GM18517 (cell line): ENCODE results near the gene ATF6.
A peak's percentile ranks its signal among the peaks of the same experiment; 100 is the strongest.
"Not testable (repeated sequence)": the region's sequence is repeated elsewhere in the genome, so short reads cannot be mapped to it uniquely, and the experiment has no call there.

Source experiments
- ATAC-seq: cut with Tn5 transposase; IDR thresholded peaks from one replicate; pipeline ENCODE4 v1.9.1; 2021; ENCODE audit warnings: mild to moderate bottlenecking, moderate library complexity; ENCODE audit not compliant: unreplicated experiment

ATF6 gene

DNA sequence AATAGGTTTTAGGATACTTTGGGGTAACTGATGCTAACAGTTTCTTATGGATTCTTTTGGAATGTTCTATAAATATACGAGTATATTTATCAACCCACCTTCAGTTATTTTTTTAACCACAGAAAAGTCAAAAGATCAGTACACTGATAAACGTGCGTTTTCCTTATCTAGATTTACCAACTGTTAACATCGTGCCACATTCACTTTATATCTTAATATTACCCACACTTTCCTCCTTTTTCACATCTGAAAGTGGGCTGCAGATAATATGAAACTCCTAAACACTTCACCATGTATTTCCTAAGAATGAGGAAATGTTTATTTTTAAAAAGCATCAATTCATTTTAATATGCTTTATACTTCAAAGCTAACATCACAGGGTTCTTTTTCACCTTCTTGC, 7.7 kb downstream of the ATF6 start:
- ATAC-seq: no peak

DNA sequence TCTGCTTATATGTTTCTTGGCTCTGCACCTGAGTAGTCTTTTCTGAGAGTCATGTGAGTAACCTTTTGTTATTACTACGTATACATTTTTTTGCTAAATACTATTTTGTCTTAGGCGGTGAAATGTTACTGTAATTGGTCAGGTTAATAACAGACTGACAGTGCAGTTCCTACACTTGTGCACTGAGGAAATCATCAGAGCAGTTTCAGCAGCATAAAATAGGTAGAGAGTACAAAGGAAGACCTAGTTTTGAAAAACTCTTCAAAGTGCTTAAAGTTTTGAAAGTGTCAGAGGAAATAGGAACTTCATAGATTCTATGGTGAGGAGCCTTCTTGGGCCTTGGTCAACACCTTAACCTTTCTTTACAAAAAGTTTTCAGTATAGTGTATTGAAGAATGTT, 11.1 kb downstream of the ATF6 start:
- no peak for ATAC-seq

DNA sequence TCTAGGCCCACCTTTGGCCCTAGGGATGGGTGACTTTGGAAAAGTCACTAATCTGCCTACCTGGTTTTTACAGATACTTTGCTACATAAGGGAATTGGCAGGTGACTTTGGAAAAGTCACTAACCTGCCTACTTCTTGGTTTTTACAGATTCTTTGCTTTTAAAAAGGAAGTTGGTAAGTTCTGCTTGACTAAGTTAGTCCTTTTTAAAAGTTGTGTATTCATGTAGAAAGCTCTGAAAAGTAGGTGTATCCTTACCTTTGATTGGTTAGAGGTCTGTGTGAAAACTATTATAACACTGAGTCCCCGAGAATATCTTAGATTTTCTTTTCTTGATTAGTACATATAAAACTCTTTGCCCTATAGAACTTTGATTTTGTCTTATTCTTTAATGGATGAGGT, 12.4 kb downstream of the ATF6 start:
- no peak for ATAC-seq

DNA sequence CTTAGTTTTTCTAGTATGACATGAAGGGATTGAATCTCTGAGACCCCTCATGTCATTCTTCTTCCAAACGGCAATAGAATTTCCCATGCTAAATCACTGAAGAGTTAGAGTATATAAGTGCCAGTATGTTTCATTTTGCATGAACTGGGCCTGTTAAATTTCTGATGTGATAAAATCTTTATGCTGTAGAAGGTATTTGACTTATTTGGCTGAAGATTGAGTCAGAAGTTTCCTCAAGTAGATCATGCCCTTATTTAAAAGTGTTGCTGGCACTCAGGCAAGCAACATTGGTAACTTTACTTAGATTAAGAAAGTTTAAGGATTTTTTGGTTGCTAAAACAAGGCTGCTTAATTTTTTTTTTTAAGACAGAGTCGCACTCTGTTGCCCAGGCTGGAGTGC, 13.3 kb downstream of the ATF6 start:
- no peak for ATAC-seq

DNA sequence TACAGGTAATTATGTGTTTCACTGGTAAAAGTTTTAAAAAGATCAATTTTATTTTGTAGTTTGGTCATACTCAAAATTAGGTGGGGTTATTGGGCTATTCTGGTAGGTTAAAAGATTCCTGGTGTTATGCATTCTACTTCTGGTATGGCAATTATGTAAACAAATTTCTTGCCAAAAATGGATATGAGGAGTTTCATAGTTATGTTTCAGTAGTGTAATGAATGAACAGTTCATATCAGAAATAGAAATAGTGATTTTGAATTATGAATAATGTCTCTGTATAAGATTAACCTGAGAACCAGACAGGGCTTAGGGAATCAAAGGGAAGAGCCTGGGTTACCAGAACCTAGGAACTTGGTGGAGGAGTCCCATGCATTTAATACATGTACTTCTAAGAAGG, 15.9 kb downstream of the ATF6 start:
- ATAC-seq: peak; percentile 71

DNA sequence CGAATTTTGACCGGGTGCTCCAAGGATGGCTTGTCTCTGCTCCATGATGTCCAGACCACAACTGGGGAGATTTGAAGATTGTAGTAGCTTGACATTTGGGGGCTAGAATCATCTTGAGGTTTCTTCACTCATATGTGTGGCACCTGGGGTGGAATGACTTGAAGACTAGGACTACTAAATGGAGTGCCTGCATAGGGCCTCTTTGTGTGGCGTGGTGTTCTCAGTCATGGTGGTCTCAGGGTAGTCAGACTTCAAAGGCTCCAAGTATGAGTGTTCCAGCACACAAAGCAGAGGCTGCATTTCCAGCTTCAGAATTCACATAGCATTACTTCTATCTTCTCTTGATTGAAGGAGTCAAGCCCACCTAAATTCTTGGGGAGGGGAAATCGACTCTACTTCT, 16.8 kb downstream of the ATF6 start:
- ATAC-seq: no peak

DNA sequence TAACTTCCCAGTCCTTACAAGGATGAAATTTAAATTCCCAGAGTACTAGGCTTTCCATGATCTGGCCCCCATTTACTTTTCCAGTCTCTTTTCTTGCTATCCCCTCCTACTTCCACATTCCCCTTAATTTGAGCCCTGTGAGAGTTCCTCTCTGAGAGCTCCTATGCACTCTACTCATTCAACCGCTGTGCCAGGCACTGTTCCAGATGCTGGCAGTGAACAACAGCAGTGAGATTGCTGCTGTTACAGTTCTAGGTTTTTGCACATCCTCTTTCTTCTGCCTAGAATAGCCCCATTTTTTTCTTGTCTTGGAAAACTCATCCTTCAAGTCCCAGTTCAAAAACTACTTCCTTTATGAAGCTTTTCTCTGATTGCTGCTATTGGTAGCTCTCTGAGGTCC, 18.8 kb downstream of the ATF6 start:
- no peak for ATAC-seq

DNA sequence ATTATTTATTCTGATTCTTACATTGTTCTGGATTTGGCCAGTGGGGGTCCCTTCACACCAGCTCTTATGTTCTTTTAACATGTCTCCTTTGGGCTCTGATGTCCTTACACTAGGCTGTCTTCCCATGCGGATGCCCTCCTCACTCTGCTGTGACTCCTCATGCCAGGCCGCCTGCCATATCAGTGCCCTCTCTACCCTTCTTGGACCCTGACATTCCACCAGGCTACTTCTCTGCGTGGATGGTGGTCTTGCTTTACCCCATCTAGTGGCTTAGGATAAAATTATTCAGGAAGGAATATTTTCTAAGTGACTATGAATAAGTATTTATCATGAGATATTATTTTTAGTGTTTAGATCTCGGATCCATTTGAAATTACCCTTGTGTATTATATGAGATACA, 21.2 kb downstream of the ATF6 start:
- no peak for ATAC-seq

DNA sequence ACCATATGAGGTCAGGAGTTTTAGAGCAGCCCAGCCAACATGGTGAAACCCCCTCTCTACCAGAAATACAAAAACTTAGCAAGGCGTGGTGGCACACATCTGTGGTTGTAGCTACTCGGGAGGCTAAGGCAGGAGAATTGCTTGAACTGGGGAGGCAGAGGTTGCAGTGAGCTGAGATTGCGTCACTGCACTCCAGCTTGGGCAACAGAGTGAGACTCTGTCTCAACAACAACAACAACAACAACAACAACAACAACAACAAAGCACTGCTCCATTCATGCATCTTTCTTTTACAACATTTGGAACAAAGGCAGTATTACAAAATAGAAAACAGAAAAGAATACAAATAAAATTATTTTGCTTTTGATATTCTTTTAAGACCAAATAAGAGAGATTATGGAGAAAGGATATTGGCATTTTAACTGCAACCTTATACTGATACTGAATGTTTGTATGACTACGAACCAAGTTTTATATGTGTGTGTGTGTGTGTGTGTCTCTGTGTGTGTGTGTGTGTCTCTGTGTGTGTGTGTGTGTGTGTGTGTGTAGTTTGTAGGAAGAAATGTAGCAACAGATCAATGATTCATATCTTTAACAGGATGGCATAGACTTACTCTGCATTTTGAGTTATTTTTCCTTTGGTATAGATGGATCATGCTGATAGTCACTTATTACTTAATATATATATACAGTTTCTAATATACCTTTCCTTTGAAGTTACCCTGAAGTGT, 24.6 kb downstream of the ATF6 start:
- no peak for ATAC-seq

DNA sequence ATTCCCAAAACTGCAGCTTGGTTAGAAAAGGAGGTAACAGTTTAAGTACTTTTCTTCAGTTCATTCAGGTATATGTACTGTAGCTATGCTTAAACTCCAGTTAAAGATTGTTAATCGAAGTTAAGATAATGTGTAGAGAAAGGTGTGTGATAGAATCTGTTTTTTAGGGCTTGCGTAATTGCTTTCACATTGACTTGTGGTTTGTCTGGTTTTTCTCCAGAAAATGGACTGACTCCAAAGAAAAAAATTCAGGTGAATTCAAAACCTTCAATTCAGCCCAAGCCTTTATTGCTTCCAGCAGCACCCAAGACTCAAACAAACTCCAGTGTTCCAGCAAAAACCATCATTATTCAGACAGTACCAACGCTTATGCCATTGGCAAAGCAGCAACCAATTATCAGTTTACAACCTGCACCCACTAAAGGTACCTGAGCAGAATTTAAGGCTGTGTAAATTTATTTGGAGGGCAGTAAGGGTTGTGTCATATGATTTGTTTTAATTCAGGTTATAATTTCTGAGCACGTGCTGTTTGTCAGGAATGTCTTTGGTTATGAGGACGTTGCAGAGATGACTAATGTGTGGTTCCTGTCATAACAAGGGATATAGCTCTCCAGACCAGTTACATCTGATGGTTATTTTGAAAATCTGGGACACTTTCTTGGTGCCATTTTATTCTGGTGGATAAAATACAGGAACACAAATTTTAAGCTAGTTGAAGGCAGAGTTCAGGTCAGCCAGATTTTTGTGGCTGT, 26.0 kb downstream of the ATF6 start:
- ATAC-seq: no peak

DNA sequence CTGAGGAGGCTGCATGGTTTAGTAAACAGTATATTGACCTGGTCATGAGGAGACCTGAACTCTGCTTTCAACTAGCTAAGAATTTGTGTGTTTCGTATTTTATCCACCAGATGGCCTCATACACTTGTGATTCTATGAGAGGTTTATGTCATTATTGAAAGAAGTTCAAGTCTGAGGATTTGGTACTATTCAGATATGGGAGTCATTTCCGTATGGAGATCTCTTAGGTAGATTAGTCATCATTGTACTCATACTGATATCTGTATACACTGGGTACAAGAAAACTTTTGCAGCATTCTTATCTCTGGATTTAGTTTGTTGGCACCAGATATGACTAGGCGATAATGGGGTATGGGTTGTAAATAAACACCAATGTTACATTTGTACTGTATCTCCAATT, 26.6 kb downstream of the ATF6 start:
- ATAC-seq: no peak

DNA sequence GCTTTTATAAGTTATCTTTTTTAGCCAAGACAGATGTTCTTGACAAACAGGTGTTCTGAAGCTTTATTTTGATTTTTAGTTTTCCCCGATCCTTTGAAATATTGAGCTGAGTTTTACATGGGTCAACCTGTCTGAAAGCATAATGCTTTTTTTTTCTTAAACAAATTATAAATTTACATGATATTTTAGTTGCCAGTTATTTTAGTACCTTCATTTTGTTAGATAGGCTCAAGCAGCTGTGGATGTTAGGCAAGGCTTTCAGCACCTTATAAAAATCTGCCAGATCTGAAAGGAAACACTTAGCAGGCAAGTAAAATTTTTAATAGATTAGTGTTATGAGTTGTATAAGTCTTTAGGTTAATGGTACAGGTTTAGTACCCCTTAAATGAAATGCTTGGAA, 33.7 kb downstream of the ATF6 start:
- ATAC-seq: no peak

DNA sequence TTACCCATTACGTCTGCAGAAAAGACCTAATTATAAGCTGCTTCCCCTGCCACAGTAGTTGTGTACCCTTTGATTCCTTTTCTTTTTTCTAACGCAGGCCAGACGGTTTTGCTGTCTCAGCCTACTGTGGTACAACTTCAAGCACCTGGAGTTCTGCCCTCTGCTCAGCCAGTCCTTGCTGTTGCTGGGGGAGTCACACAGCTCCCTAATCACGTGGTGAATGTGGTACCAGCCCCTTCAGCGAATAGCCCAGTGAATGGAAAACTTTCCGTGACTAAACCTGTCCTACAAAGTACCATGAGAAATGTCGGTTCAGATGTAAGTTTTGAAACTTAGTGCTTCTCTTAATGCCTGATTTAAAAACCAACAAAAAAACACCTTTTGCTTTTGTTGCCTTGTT, 35.8 kb downstream of the ATF6 start:
- ATAC-seq: no peak

DNA sequence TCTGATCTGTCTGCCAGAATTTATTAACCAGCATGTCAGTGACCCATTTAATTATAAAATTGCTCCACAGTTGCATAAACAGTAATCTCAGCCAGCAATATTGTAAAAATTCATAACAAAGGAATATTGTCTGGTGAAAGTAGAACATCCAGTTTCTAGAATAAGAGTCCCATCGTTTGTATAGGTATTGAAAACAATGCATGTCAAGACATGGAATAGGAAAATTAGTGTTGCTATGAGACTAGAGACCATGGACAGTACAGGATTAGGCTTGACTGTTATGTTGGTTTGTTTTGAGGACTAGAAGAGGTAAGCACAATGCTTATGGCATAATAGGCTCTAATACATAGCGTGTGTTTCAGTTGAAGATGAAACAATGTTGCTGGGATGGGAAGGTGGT, 37.1 kb downstream of the ATF6 start:
- no peak for ATAC-seq

DNA sequence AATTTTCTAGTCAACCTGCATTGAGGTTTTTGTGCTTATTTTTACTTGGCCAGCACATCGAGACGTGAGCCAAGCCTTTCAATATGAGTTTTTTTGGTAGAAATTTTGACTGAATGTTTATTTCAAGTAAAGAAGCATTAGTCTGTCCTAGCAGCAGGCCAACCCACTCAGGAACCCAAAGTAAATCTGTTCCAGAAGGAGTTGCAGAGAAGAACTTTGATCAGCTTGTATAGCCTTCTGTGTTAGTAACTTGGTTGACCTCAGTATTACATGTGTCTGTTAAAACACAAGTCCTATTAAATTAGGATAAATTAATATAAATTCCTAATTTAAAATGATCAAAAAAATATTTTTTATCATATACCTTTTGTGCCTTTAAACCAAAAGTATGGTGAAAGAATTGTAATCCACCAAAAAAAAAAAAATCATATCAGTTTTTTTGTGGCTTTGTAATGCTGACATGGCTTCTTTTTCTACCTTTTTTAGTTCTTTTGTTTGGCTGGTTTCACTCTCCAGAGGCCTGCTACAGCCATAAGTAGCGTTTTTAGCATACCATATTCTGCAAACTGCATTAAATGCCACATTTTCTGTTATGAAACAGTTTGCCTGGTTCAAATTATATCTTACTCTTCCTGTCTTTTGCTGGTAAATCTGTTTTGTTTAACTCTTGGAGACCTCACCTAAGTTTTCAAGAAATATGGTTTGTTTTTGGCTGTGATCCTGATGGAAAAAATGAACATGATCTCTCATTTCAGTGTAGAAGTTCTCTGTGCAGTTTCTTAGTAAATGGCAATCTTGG, 39.5 kb downstream of the ATF6 start:
- no peak for ATAC-seq

DNA sequence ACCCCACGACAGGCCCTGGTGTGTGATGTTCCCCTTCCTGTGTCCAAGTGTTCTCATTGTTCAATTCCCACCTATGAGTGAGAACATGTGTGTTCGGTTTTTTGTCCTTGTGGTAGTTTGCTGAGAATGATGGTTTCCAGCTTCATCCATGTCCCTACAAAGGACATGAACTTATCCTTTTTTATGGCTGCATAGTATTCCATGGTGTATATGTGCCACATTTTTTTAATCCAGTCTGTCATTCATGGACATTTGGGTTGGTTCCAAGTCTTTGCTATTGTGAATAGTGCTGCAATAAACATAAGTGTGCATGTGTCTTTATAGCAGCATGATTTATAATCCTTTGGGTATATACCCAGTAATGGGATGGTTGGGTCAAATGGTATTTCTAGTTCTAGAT, 43.1 kb downstream of the ATF6 start:
- not testable (repeated sequence) for ATAC-seq

DNA sequence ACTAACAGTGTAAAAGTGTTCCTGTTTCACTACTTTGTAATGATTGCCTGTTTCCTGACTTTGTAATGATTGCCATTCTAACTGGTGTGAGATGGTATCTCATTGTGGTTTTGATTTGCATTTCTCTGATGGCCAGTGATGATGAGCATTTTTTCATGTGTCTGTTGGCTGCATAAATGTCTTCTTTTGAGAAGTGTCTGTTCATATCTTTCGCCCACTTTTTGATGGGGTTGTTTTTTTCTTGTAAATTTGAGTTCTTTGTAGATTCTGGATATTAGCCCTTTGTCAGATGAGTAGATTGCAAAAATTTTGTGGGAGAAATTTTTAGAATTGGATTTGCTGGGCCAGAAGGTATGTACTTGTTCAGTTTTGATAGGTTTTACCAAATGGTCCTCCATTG, 43.5 kb downstream of the ATF6 start:
- not testable (repeated sequence) for ATAC-seq

DNA sequence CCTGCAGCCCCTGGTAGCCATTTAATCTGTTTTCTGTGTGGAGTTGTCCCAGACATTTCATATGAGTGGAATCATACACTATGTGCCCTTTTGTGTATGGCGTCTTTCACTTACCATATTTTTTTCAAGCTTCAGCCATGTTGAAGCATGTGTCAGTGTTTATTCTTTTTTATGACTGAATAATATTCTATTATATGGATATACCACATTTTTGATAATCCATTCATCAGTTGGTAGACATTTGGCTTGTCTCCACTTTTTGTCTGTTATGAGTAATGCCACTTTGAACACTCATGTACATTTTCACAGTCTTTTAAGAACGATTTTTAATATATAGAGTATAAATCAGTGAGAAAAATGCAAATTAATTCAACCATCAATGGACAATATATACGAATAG, 44.7 kb downstream of the ATF6 start:
- ATAC-seq: no peak

DNA sequence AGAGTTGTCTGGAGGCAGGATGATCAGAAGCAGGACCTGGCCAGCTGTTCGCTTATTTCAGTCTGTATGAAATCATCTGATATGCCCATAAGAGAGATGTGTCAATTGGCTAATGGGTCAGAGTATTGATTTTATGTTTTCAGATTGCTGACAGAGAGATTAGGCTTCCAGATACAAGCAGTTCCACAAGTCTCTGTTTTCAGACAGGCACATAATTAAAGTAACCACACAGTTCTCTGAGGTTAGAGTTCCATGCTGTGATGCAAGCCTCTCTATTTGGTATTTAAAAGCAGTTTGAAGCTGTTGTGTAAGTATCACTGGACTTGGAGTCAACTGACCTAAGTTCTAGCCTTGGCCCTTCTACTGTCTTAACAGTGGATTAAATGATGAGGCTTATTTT, 50.1 kb downstream of the ATF6 start:
- no peak for ATAC-seq

DNA sequence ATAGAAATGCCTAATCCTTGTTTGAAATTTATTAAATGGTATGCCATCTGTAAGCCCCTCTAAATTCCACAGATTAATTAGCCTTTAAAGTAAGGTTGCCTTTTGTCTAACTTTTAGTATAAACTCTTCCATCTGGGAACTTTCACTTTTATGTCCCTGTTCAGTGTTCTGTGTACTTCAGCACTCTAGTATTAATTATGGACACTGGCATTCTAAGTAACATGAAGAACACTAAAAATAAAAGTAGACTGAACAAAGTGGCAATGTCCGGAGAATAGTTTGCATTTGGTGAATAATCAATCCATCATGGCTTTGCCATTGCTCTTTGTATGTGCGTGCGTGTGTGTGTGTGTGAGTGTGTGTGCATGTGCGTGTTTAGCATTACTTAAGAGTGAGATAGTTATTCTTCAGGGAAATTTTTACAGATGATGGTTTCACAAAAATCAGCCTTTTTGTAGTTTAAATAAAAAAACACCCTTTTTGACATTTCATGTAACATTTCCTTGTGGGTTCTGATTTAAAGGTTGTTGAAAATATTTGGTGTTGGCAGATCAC, 51.1 kb downstream of the ATF6 start:
- ATAC-seq: no peak

DNA sequence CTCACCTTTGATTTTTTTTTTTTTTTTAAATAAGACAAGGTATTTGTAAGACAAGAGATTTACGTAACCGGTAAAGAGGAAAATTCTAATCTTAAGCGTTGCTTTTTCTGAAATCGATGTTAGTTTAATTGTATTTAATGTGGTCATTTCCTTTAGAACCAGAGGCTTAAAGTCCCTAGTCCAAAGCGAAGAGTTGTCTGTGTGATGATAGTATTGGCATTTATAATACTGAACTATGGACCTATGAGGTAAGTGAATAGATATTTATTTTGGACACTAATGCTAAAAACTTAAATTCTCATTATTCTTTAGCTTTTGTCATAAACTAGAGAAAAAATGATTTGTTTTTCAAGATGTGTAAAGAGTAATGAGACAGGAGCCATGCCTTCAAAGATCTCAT, 54.8 kb downstream of the ATF6 start:
- no peak for ATAC-seq

DNA sequence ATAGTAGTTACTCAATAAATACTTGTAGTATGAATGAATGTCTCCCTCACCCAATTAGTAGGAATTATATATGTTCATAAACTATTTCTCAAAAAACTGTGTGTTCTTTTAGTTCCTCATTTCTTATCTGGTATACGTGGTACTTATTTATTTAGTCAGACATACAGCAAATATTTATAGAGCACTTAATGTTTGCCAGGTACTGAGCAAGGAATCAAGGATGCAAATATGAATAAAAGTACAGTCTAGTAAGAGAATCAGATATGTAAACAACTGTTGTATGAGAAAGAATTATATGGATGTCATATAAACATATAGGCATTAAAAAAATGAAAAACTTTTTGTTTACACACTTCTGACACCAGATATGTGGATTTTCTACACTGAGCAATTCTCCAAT, 58.5 kb downstream of the ATF6 start:
- no peak for ATAC-seq
